ENCODE results near the gene COL8A1.

Gene COL8A1

GRCh38 chr3:99674086-99674789 lies 35.8 kb downstream of the COL8A1 start:
- DNase-seq (ENCODE audit: low read depth): no peak

GRCh38 chr3:99678023-99678422 lies 39.6 kb downstream of the COL8A1 start:
- no peak for DNase-seq (ENCODE audit: low read depth)

- no peak for DNase-seq (ENCODE audit: low read depth)
These were observed 40.5 kb downstream of the COL8A1 start for GRCh38 chr3:99678896-99679295.

GRCh38 chr3:99681512-99681911 lies 43.1 kb downstream of the COL8A1 start:
- DNase-seq (ENCODE audit: low read depth): no peak

- DNase-seq (ENCODE audit: low read depth): no peak
These were observed 43.6 kb downstream of the COL8A1 start for GRCh38 chr3:99681976-99682375.

- DNase-seq (ENCODE audit: low read depth): no peak
These were observed 45.1 kb downstream of the COL8A1 start for GRCh38 chr3:99683465-99683864.

- no peak for DNase-seq (ENCODE audit: low read depth)
These were observed 45.5 kb downstream of the COL8A1 start for GRCh38 chr3:99683876-99684275.

- DNase-seq (ENCODE audit: low read depth): no peak
These were observed 46.2 kb downstream of the COL8A1 start for GRCh38 chr3:99684644-99685043.

- DNase-seq (ENCODE audit: low read depth): no peak
These were observed 48.1 kb downstream of the COL8A1 start for GRCh38 chr3:99686469-99686868.

- no peak for DNase-seq (ENCODE audit: low read depth)
These were observed 48.7 kb downstream of the COL8A1 start for GRCh38 chr3:99686955-99687612.

- no peak for DNase-seq (ENCODE audit: low read depth)
These were observed 52.5 kb downstream of the COL8A1 start for GRCh38 chr3:99690761-99691369.

- DNase-seq (ENCODE audit: low read depth): no peak
These were observed 55.2 kb downstream of the COL8A1 start for GRCh38 chr3:99693636-99694035.

GRCh38 chr3:99696497-99696896 lies 58.1 kb downstream of the COL8A1 start:
- no peak for DNase-seq (ENCODE audit: low read depth)

- DNase-seq (ENCODE audit: low read depth): no peak
These were observed 58.9 kb downstream of the COL8A1 start for GRCh38 chr3:99697250-99697649.

- DNase-seq (ENCODE audit: low read depth): no peak
These were observed 60.5 kb downstream of the COL8A1 start for GRCh38 chr3:99698932-99699331.

- DNase-seq (ENCODE audit: low read depth): no peak
These were observed 61.4 kb downstream of the COL8A1 start for GRCh38 chr3:99699841-99700240.

GRCh38 chr3:99700631-99701268 lies 62.4 kb downstream of the COL8A1 start:
- no peak for DNase-seq (ENCODE audit: low read depth)

GRCh38 chr3:99702953-99703943 lies 64.9 kb downstream of the COL8A1 start:
- no peak for DNase-seq (ENCODE audit: low read depth)

- DNase-seq (ENCODE audit: low read depth): no peak
These were observed 66.0 kb downstream of the COL8A1 start for GRCh38 chr3:99704417-99704816.

- no peak for DNase-seq (ENCODE audit: low read depth)
These were observed 68.0 kb downstream of the COL8A1 start for GRCh38 chr3:99706410-99706809.

GRCh38 chr3:99708207-99708745 lies 69.9 kb downstream of the COL8A1 start:
- no peak for DNase-seq (ENCODE audit: low read depth)
